GDM1 (cell line): ENCODE results near the gene MYPN.
"Not testable (repeated sequence)": the region's sequence is repeated elsewhere in the genome, so short reads cannot be mapped to it uniquely, and the experiment has no call there.

ENCODE experiments used
- DNase-seq: peaks from one replicate; lab custom pipeline; 2025; lab: John Stamatoyannopoulos, UW

Gene MYPN, protein sequence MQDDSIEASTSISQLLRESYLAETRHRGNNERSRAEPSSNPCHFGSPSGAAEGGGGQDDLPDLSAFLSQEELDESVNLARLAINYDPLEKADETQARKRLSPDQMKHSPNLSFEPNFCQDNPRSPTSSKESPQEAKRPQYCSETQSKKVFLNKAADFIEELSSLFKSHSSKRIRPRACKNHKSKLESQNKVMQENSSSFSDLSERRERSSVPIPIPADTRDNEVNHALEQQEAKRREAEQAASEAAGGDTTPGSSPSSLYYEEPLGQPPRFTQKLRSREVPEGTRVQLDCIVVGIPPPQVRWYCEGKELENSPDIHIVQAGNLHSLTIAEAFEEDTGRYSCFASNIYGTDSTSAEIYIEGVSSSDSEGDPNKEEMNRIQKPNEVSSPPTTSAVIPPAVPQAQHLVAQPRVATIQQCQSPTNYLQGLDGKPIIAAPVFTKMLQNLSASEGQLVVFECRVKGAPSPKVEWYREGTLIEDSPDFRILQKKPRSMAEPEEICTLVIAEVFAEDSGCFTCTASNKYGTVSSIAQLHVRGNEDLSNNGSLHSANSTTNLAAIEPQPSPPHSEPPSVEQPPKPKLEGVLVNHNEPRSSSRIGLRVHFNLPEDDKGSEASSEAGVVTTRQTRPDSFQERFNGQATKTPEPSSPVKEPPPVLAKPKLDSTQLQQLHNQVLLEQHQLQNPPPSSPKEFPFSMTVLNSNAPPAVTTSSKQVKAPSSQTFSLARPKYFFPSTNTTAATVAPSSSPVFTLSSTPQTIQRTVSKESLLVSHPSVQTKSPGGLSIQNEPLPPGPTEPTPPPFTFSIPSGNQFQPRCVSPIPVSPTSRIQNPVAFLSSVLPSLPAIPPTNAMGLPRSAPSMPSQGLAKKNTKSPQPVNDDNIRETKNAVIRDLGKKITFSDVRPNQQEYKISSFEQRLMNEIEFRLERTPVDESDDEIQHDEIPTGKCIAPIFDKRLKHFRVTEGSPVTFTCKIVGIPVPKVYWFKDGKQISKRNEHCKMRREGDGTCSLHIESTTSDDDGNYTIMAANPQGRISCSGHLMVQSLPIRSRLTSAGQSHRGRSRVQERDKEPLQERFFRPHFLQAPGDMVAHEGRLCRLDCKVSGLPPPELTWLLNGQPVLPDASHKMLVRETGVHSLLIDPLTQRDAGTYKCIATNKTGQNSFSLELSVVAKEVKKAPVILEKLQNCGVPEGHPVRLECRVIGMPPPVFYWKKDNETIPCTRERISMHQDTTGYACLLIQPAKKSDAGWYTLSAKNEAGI (N-terminal part only)

DNA sequence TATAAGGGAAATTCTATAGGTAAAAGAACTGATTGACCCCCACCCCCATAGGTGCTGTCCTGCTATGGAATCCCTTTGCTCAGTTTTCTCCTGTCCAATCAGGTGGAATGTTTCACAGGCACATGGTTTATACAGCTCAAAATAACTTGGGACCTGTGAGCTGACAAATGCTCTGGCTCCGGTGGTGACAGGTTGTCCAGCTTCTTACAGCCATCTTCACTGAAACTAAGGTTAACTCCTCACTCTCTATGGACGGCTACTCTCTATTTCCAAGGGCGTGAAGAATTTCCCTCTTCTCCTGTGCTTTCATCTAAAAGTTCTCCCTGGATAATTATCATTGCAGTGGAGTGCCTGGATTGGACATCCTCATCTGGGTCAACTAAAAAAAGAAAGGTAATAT lies at the start of gene MYPN:
MYPN (plus strand) TSS at position 158 of the 400 bp plus-strand sequence. CDS start 11,951 bp downstream, outside the sequence.
- no peak for DNase-seq

DNA sequence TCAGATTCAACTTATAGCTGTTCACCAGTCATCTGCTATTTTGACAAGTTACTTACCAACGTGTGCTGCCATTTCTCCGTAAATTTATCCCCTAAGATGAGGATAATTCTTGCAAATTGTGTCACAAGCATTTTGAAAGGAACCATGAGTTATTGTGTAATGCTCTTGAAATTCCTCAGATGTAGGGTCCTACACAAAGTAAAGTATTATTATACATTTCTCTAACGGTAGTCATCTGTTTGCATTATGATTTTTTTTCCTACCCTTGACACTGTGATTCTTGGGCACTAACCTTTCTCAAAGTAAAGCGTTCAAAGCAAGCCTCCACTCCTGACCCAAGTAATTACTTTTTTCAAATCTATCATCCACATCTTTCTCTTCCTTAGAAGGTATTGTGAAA lies 42.3 kb upstream of the MYPN start:
- DNase-seq = no peak

DNA sequence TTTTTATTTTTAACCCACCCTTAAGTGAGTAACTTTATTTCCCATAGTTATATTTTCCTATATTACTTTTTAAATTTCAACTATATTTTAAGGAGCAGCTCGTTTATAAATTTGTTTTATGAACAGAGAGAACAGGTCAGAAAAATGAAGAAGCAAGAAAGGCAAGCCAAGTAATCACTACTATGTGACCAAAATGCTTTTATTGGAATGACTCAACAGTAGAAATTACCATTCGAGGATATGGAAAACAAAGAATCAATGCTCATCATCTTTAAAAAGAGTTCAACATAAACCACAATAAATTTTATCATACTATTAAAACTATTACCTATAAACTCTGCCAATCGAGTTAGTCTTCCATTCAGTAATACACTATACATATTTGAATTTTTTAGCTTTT lies 41.8 kb upstream of the MYPN start:
- DNase-seq = no peak

DNA sequence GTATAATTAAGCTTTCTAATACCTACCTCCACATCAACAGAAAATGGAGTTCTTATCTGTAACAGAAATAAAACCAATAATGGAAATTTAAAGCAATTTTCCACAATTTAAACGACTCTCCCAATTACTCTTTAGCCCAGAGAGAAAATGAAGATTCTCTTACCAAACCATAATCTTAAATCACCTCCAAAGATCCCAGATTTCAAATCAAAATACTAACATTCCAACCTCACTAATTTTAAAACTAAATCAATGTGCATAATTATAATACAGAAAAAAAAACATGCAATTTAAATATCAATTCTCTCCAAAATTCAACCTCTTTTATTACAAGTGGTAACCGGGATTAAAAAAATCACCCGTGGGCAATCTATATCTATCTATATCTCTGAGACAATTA lies 35.7 kb upstream of the MYPN start:
- DNase-seq = no peak

DNA sequence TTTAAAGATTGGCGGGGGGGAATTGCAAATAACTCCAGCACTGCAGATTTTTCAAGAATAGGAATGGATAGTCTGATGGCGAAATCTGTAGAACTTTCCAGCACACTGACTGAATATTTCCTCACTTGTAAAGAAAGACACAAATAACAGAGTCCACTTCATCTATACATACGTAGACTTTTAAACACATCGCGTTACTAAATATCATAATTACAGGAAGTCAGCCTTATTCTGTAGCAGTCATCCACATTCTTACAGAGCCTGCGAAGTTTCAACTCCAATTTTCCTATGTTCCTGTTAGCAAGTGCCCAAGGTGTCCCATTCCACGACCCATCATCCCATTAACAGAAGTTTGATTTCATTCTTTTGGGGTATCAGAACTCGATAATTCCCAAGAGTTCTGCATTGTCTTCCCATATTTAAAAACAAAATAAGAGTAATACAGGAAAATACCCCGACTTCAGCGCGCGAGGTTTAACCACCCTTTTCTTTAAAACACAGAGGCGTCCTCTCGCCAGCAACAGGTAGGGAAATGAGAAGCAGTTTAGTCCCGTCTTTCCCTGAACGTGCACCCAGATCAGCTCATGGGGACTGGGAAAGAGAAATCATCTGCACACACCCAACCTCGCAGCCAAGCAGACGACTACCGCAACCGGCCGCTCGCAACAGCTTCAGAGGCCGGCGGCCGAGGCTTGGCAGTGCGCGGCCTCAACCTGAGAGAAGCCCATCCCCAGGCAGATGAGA lies 35.1 kb upstream of the MYPN start:
- no peak for DNase-seq

DNA sequence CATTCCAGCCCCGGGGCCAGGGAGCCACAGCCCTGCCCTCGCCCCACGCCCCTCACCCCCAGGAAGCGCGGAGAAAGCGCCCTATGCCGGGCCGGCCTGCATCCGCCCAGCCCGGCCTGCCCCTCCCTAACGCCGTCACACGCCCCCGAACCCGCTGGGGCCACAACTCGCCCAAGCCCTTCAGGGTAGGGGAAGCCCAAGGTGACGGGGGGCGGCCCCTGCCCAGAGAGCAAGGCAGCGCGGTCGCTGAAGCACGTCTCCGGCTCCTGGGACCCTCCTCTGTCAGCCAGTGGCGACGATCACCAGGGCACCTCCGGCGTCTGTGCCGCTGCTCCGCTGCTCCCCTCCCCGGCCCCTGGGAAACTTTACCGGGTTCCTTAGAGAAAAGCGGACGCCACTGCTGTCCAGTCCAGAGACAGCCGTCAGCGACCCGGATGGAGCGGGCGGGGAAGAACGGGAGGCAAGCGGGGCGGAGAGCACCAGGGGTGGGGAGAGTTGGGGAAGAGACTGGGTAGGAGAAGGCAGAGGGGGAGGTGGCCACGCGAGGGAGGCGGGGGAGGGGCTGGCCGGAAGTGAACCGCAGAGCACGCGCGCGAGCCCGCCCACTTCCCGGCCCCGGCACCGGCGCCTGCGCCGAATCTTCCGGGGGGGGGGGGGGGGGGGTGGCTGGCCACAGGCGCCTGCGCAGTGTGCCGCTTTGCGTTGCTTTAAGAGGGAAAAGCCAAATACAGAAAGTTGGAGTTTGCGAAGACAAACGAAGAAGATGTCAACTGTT lies 34.3 kb upstream of the MYPN start, which contains the start of gene HERC4:
HERC4 (minus strand) TSS at position 509 of the 775 bp plus-strand sequence. CDS start 2,175 bp downstream, outside the sequence.
- DNase-seq = peak; percentile 88

DNA sequence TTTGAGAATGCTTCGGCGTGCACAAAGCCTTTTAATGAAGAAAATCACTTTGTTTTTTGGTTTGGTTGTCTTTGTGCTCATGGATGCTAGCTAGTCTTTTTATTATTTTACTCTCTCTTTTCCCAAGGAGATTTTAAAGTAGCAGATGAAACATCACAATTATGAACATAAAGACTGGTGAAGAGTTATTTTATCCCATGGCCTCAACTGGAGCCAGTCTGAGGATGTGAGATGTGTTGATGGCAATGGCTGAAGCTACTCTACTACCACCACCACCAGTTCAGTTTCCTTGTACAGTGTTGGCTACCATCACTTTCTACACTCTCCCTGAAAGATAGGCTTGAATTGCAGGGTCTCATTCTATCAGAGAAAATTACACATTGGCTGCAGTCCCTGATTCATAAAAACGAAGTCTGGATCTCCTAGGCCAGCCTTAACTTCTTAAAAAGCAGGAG lies 33.7 kb upstream of the MYPN start:
- DNase-seq = no peak

DNA sequence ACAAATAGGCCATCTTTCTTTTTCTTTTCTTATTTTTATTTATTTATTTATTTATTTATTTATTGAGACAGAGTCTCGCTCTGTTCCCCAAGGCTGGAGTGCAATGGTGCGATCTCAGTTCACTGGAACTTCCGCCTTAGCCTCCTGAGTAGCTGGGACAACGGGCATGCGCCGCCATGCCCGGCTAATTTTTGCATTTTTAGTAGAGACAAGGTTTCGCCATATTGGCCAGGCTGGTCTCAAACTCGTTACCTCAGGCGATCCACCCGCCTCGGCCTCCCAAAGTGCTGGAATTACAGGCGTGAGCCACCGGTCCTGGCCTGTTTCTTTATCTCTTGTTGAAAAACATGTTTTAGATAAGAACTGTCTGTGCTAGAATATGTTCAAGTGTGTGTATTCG lies 33.2 kb upstream of the MYPN start:
- DNase-seq = not testable (repeated sequence)

DNA sequence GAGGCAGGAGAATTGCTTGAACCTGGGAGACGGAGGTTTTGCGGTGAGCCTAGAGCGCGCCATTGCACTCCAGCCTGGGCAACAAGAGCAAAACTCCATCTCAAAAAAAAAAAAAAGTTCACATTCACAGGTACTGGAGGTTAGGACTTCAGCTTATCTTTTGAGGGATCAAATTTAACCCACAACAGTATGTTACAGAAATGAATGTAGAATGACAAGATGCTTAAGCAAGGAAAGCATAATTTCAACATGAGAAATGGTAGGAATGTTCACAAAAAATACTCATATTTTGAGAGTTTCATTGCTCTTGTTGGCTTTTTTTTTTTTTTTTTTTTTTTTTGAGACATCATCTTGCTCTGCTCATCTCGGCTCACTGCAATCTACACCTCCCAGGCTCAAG lies 32.3 kb upstream of the MYPN start:
- no peak for DNase-seq

DNA sequence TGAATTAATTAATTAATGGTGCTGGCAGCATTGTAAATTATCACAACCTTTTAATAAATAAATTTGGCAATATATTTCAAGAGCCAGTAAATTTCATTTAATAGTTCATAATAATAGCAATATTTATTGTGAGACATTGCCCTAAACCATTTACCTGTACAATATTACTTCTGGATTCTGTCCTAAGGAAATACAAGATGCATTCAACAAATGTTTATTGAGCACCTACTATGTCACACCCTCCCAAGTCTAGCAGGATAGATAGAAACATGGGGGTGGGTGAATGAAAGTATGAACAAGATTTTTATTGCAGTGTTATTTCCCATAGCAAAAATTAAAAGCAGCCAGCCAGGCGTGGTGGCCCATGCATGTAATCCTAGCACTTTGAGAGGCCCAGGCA lies 29.9 kb upstream of the MYPN start:
- DNase-seq = no peak

DNA sequence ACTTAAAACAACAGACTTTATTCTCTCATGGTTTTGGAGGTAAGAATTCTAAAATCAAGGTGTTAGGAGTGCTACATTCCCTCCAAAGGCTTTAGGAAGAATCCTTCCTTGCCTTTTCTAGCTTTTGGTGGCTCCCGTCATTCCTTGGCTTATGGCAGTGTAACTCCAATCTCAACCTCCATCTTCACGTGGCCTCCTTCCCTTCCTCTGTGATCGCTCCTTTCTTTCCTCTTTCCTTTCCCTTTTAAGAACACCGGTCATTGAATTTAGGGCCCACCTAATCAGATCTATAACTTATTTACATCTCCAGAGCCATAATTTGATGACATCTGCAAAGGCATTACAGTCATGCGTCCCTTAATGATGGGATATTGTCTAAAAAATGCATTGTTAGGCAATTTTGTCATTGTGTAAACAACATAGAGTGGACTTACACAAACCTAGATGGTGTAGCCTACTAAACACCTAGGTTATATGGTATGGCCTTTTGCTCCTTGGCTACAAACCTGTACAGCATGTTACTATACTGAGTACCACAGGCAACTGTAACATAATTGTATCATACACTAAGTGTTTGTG lies 28.3 kb upstream of the MYPN start:
- DNase-seq = no peak

DNA sequence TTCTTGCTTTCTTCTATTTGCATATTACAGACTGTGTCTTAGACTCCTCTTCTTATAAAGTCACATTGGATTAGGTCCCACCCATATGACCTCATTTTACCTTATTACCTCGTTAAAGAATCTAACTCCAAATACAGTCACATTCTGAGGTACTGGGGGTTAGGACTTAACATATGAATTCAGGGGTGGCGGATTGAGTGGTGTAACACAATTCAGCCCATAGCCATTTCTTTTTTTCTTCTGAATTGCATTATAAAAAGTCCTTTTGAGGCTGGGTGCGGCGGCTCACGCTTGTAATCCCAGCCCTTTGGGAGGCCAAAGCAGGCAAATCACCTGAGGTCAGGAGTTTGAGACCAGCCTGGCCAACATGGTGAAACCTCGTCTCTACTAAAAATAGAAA lies 27.4 kb upstream of the MYPN start:
- no peak for DNase-seq

DNA sequence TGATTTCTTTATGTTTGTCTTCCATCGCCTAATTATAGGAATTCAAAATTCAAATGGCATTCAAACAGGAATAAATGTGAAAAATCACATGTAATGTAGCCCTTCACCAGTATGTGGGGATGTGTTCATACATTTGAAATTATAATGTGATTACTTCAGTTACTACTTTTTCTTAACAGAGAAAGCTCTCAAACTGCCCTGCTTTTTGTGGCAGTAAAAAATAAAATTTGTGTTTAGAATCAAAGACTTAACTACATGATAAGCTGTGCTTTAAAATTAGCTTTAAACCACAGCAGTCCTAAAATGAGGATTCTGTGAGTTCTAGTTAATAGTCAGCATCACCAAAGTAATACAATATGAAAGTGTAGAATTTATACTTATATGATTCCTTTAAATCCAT lies 26.4 kb upstream of the MYPN start:
- DNase-seq = no peak

DNA sequence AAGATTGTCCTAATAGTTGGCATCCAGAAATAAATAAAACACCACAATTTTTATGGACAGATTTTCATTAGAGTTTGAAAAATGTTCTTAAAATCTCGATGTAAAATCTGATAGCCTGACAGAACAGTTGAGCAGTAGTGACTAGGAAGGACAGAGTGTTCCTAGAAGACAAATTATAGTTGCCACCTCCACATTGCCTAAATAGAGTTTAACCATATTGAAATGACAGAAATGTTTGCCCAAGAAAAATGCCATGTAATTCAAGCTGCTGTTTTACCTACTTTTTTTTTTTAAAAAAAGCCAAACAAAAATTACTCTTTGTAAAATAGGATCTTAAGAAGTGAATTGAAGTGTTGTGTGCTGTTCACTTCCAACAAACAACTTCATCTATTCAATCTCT lies 25.3 kb upstream of the MYPN start:
- no peak for DNase-seq

DNA sequence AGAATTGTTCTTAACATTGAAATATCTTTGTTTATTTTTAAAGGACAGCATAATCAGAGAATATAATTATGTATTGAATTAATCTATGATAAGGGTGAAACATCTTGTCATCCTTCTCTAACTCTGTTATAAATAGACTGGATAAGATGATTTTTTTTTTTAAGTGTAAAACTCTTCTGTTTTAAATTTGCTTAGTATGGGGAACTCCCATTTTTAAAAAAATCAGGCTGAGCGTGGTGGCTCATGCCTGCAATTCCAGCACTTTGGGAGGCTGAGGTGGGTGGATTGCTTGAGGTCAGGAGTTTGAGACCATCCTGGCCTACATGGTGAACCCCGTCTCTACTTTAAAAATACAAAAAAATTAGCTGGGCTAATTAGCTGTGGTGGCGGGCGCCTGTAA lies 24.8 kb upstream of the MYPN start:
- no peak for DNase-seq

DNA sequence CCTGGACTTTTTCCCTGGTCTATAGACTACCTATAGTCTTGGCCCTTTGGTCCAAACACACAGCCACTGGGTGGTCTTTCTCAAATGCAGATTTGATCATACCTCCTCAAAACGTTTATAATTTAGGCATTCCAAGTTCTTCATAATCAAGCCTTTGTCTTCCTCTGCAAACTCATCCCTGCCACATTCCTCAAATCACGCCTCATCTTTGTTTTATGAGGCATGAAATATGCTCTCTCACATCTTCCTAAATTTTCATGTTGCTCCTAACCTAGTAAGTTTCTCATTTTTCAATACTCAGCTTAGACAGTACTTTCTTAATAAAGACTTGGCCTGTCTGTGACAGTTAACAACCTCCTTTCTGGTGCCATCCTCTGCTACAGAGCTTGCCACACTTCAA lies 23.3 kb upstream of the MYPN start:
- DNase-seq = no peak

DNA sequence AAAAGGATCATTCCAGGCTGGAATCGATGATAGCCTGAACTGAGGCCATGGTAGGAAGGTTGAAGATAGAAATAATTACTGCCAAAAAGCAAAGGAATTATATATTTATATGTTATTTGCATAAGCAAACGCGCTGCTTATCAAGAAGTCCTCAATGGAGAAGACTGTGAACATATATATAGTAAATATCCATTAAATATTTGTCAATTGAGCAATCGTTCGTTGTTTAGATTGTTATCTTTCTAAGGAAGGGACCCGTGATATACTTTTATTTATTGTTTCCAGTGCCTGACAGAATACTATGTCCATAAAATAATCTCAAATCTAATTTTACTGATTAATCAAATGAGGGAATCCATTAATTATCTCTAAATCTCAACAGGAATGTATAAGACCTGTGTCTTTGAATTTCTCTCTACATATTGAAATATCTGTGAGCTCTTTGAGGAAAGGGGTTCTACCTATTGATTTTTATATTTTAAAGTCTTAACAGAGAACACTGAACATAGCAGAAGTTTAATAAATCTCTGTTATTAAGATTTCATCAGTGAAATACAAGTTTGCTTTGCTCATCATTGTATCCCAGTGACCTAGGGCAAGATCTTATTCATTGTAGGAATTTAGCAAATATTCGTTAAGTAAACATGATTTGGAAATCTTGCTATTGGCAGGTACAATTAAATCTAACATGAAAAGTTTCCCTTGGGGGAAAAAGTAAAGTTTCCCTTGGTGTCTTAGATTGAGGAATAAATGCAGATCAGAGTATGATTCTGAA lies 22.2 kb upstream of the MYPN start:
- no peak for DNase-seq

DNA sequence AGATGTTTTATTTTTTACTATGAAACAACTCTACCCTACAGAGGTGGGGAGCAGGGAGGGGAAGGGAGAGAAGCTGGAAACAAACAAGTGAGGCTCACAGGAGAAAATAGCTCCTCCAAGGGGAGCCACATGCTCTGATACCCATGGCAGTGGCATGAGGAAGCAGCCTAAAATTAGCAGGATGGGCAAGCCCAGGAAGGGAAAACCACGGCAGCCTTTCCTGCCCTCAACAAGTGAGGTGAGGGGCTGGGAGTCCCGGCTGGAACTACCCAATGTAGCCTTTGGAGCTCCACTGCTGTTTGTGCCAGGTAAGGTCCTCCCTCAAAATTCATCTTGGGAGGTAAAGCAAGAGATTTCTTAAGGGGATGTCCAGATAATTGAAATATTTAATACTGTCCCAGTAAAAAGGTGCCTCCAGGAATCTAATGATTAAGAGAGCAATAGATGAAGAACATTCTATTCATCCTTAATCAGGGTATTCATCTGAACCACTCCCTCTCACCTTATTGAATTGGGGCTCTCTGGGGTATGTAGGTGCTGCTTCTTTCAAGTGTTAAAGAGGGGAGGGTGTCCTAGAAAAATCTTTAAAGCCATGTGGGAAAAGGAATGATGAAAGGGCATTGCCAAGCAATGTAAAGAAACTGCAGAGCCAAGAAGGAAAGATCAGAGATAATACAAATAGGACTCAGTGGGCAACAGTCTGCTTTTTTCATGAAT lies 21.4 kb upstream of the MYPN start:
- DNase-seq = peak; percentile 3

DNA sequence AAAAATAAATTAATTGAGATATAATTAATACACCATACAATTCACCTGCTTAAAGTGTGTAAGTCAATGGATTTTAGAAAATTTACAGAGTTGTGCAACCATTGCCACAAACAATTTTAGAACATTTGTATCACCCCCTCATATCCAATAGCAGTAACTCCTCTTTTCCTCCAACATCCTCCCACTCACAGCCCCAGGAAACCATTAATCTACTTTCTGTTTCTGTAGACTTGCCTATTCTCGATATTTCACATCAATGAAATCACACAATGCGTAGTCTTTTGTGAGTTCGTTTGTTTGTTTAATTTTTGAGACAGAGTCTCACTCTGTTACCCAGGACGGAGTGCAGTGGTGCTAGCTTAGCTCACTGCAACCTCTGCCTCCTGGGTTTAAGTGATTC lies 20.5 kb upstream of the MYPN start:
- DNase-seq = no peak
